ENCODE measurements around the gene MGA. TPM values are rescaled to one million over a fixed set of nuclear protein-coding genes. Genes with fewer than 3 reads are reported as not detected.

Gene MGA
- total RNA-seq, 1 donor from 2014 or later: 43.1 TPM

DNA sequence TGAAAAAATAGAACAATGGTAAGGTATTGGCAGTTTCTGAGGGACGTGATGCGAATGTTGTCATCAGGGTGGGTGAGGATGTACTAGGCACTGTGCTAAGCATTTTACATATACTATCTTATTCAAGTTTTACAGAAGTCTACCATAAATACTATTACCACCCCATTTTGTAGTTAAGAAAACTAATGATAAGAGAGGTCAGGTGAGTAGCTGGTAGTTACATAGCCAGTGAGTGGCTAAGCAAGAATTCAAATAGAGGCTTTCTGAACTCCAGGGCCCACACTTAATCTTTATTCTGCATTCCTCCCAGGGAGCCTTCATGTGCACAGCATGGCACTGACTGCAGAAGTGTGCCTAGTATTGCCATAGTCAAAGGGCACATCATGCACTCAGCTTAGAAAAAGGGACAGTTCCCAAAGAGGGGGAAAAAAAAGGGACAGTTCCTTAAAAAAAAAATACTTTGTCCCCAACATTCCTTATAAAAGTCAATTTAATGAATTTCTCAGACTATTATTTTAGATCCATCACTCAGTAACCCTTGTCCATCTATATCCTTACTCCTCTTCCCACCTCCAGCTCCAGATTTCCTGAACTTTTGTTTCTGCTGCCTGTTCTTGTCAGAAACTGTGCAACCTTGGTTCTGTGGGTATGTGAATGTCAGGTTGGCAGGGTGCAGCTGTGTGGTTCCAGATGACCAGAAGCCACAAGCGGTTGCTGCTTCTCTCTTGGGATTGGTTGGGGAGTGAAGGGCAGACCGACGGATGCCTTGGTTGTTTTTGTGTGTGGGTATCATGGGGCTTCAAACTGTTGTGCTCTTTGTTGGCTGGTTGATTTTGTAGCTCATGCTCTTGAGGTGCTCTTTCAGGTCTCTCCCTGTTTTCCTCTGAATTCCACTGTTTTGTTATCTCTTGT is 122.4 kb downstream of the MGA start:
- Histone ChIP-seq H3K27me3 (ENCODE audit: control insufficient read depth, insufficient read depth, low read length) (no peaks in the 10 kb centered on the region), H3K36me3 (ENCODE audit: control insufficient read depth, insufficient read depth, low read length) (no peaks in the 10 kb centered on the region), H3K4me3 (ENCODE audit: low read depth, low read length) (no peak overlapping the region)
- no peak for DNase-seq (ENCODE audit: low read depth)
- TF ChIP-seq, protein P1, sequence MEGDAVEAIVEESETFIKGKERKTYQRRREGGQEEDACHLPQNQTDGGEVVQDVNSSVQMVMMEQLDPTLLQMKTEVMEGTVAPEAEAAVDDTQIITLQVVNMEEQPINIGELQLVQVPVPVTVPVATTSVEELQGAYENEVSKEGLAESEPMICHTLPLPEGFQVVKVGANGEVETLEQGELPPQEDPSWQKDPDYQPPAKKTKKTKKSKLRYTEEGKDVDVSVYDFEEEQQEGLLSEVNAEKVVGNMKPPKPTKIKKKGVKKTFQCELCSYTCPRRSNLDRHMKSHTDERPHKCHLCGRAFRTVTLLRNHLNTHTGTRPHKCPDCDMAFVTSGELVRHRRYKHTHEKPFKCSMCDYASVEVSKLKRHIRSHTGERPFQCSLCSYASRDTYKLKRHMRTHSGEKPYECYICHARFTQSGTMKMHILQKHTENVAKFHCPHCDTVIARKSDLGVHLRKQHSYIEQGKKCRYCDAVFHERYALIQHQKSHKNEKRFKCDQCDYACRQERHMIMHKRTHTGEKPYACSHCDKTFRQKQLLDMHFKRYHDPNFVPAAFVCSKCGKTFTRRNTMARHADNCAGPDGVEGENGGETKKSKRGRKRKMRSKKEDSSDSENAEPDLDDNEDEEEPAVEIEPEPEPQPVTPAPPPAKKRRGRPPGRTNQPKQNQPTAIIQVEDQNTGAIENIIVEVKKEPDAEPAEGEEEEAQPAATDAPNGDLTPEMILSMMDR (IDR thresholded peaks at IDR 0.05; ENCODE audit: insufficient read depth, low read length, poor library complexity, severe bottlenecking): no peak

DNA sequence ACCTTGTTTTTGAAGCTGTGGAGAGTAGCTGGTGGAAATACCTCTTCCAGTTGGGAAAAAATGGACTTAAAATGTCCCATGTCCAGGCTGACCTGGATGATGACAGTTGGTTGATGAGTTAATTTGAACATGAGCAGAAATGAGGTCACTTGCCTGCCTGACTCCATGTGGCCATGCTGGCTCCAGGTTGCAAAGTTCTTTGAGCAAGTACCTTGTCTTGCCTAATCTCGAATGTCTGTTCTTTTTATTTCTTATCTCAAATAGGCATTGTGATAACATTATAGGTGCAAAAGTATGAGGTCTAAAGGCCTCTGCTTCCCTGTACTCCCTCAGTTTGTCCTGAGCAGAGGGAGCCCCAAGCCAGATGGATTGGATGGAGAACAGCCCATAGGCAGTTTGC is 123.1 kb downstream of the MGA start:
- Histone ChIP-seq H3K4me3 (ENCODE audit: low read depth, low read length) (no peak overlapping the region), H3K36me3 (ENCODE audit: control insufficient read depth, insufficient read depth, low read length) (no peaks in the 10 kb centered on the region), H3K27me3 (ENCODE audit: control insufficient read depth, insufficient read depth, low read length) (no peaks in the 10 kb centered on the region)
- no peak for DNase-seq (ENCODE audit: low read depth)
- TF ChIP-seq, protein P1 (IDR thresholded peaks at IDR 0.05; ENCODE audit: insufficient read depth, low read length, poor library complexity, severe bottlenecking): no peak

DNA sequence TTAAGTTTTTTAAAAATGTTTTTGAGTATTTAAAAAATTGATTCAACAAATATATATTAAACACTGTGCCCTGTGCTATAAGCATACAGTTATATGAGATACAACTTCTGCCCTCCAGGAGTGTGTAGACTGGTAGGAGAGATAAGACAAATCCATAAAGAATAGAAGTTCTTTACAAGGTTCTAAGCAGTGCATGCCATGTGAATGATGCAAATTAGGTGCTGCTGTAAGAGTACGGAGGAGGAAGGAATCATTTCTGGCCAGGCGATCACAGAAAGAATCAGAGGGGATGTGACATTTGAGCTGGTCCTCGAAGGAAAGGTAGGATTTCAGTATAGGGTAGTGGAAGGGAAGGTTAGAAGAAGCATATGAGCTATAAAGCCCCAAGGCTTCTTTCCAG is 128.1 kb downstream of the MGA start:
- no peak for DNase-seq (ENCODE audit: low read depth)
- no peaks in the 10 kb centered on the region for H3K27me3 ChIP-seq (ENCODE audit: control insufficient read depth, insufficient read depth, low read length)
- no peaks in the 10 kb centered on the region for H3K36me3 ChIP-seq (ENCODE audit: control insufficient read depth, insufficient read depth, low read length)
- H3K4me3 ChIP-seq (ENCODE audit: low read depth, low read length): no peak overlapping the region
- TF ChIP-seq, protein P1 (IDR thresholded peaks at IDR 0.05; ENCODE audit: insufficient read depth, low read length, poor library complexity, severe bottlenecking): no peak

DNA sequence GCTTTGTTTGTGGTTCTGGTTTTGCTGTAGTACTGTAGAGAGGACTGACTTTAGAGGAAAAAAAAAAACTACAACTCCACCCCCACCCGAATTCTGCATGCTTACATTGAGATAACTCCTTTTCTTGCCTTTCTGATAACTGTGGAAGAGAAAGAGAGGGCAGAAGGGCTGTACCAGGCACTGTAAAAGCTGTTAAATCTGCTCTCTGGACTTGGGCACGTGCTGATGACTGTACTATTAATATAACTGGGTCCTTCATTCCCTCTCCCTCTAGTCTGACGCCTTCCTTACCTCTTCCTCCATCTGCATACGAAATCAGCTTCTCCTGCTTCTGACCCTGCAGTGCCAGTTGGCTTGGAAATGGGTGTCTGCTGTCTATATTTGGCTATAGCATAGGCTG is 129.0 kb downstream of the MGA start:
- no peak overlapping the region for H3K4me3 ChIP-seq (ENCODE audit: low read depth, low read length)
- TF ChIP-seq, protein P1 (IDR thresholded peaks at IDR 0.05; ENCODE audit: insufficient read depth, low read length, poor library complexity, severe bottlenecking): no peak

DNA sequence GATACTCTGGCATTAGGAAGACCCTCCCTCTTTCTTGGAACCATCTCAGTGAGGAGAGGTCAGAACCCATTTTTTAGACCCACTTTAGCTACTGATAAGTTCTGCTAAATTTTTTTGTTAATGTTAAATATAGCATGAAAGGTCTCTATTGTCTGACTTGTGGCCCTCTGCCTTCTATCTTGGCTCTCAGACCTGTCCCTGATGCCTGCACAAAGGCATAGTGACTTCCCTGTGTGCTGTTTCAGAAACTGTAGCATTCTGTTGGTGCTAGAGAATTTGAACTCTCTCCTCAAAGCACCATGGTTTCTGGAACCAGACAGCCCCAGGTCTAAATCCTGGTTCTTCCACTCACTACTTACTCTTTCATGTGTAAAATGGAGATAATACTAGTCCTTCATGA is 129.5 kb downstream of the MGA start:
- Histone ChIP-seq H3K4me3 (ENCODE audit: low read depth, low read length) (no peak overlapping the region), H3K36me3 (ENCODE audit: control insufficient read depth, insufficient read depth, low read length) (no peaks in the 10 kb centered on the region), H3K27me3 (ENCODE audit: control insufficient read depth, insufficient read depth, low read length) (no peaks in the 10 kb centered on the region)
- DNase-seq (ENCODE audit: low read depth): no peak
- TF ChIP-seq, protein P1 (IDR thresholded peaks at IDR 0.05; ENCODE audit: insufficient read depth, low read length, poor library complexity, severe bottlenecking): no peak

More for the DNA sequence above, 129.0 kb downstream of the MGA start:
- Histone ChIP-seq H3K27me3 (ENCODE audit: control insufficient read depth, insufficient read depth, low read length) (no peaks in the 10 kb centered on the region), H3K36me3 (ENCODE audit: control insufficient read depth, insufficient read depth, low read length) (no peaks in the 10 kb centered on the region)
- DNase-seq (ENCODE audit: low read depth): no peak
